Measurements from ENCODE around the gene C11orf68. TPM values are rescaled to one million over a fixed set of nuclear protein-coding genes. Genes with fewer than 3 reads are reported as not detected.

C11orf68 gene
- total RNA-seq, 1 donor from 2014 or later, result 24.7 TPM

GRCh38 chr11:65885231-65885630, 33.6 kb downstream of the C11orf68 start:
- peak overlapping the region; percentile 55 for H3K27ac Mint-ChIP-seq (ENCODE audit: unreplicated experiment)
- H3K36me3 Mint-ChIP-seq (ENCODE audit: unreplicated experiment), result no peaks in the 10 kb centered on the region
- TF ChIP-seq CTCF (IDR thresholded peaks at IDR 0.05; ENCODE audit: partially characterized antibody, unreplicated experiment), result no peak
- peaks cover 25% of the 10 kb centered on the region for H3K4me1 Mint-ChIP-seq (ENCODE audit: low read depth, unreplicated experiment)
- H3K27me3 Mint-ChIP-seq (ENCODE audit: unreplicated experiment), result peaks cover 17% of the 10 kb centered on the region
- peaks cover 26% of the 10 kb centered on the region for H3K9me3 Mint-ChIP-seq (ENCODE audit: unreplicated experiment)
- peak overlapping the region; percentile 25 for H3K4me3 Mint-ChIP-seq (ENCODE audit: unreplicated experiment)
- DNase-seq, result no peak

GRCh38 chr11:65884716-65885092, 34.2 kb downstream of the C11orf68 start:
- Mint-ChIP-seq H3K4me3 (ENCODE audit: unreplicated experiment) (peak overlapping the region; percentile 76), H3K4me1 (ENCODE audit: low read depth, unreplicated experiment) (peaks cover 20% of the 10 kb centered on the region), H3K27ac (ENCODE audit: unreplicated experiment) (peak overlapping the region; percentile 95), H3K9me3 (ENCODE audit: unreplicated experiment) (peaks cover 22% of the 10 kb centered on the region), H3K27me3 (ENCODE audit: unreplicated experiment) (peaks cover 12% of the 10 kb centered on the region), H3K36me3 (ENCODE audit: unreplicated experiment) (no peaks in the 10 kb centered on the region)
- peak; percentile 88 for DNase-seq
- TF ChIP-seq CTCF (IDR thresholded peaks at IDR 0.05; ENCODE audit: partially characterized antibody, unreplicated experiment), result peak; percentile 97

- peaks cover 15% of the 10 kb centered on the region for H3K4me1 Mint-ChIP-seq (ENCODE audit: low read depth, unreplicated experiment)
- H3K27ac Mint-ChIP-seq (ENCODE audit: unreplicated experiment), result peak overlapping the region; percentile 95
- no peaks in the 10 kb centered on the region for H3K36me3 Mint-ChIP-seq (ENCODE audit: unreplicated experiment)
- DNase-seq, result no peak
- H3K9me3 Mint-ChIP-seq (ENCODE audit: unreplicated experiment), result peaks cover 17% of the 10 kb centered on the region
- TF ChIP-seq CTCF (IDR thresholded peaks at IDR 0.05; ENCODE audit: partially characterized antibody, unreplicated experiment), result no peak
- H3K4me3 Mint-ChIP-seq (ENCODE audit: unreplicated experiment), result peak overlapping the region; percentile 76
- peaks cover 11% of the 10 kb centered on the region for H3K27me3 Mint-ChIP-seq (ENCODE audit: unreplicated experiment)
Measured at GRCh38 chr11:65883786-65884715, 34.8 kb downstream of the C11orf68 start.

GRCh38 chr11:65883058-65883761, 35.7 kb downstream of the C11orf68 start:
- peaks cover 11% of the 10 kb centered on the region for H3K4me1 Mint-ChIP-seq (ENCODE audit: low read depth, unreplicated experiment)
- no peak for TF ChIP-seq CTCF (IDR thresholded peaks at IDR 0.05; ENCODE audit: partially characterized antibody, unreplicated experiment)
- H3K27me3 Mint-ChIP-seq (ENCODE audit: unreplicated experiment), result peaks cover 7% of the 10 kb centered on the region
- no peaks in the 10 kb centered on the region for H3K36me3 Mint-ChIP-seq (ENCODE audit: unreplicated experiment)
- no peak overlapping the region for H3K27ac Mint-ChIP-seq (ENCODE audit: unreplicated experiment)
- H3K4me3 Mint-ChIP-seq (ENCODE audit: unreplicated experiment), result no peak overlapping the region
- DNase-seq, result no peak
- peaks cover 13% of the 10 kb centered on the region for H3K9me3 Mint-ChIP-seq (ENCODE audit: unreplicated experiment)
